ENCODE results near the gene ALG11.

DNA sequence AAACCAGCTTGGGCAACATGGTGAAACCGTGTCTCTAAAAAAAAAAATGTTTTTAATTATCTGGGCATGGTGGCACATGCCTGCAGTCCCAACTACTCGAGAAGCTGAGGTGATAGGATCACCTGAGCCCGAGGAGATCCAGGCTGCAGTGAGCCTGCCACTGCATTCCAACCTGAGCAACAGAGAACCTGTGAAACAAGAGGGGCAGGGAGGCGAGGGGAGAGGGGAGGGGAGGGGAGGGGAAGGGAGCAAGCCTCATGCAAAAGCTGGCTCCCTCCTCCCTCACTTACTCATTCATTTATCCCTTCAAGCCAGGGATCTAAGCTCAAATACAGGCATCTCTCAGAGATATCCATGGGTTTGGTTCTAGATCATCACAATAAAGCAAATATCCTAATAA is 9.8 kb upstream of the ALG11 start:
- TF ChIP-seq, protein P1, sequence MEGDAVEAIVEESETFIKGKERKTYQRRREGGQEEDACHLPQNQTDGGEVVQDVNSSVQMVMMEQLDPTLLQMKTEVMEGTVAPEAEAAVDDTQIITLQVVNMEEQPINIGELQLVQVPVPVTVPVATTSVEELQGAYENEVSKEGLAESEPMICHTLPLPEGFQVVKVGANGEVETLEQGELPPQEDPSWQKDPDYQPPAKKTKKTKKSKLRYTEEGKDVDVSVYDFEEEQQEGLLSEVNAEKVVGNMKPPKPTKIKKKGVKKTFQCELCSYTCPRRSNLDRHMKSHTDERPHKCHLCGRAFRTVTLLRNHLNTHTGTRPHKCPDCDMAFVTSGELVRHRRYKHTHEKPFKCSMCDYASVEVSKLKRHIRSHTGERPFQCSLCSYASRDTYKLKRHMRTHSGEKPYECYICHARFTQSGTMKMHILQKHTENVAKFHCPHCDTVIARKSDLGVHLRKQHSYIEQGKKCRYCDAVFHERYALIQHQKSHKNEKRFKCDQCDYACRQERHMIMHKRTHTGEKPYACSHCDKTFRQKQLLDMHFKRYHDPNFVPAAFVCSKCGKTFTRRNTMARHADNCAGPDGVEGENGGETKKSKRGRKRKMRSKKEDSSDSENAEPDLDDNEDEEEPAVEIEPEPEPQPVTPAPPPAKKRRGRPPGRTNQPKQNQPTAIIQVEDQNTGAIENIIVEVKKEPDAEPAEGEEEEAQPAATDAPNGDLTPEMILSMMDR (IDR thresholded peaks at IDR 0.05), result no peak
- TF ChIP-seq EZH2 (IDR thresholded peaks at IDR 0.05) (no peak), EZH2phosphoT487 (IDR thresholded peaks at IDR 0.05) (no peak)
